Tibial nerve (tissue), 4 donors: ENCODE results near the gene EML2. TPM values are rescaled to one million over a fixed set of nuclear protein-coding genes. Genes with fewer than 3 reads are reported as not detected.

Experiments used
- DNase-seq, 2 donors: peaks; one replicate each; pipeline ENCODE4 v3.0.0-alpha.2; 2019; ENCODE audit warnings: low spot score in 2 of 2
- H3K27ac ChIP-seq, 4 donors: fragments of 200-600 bp; sonication (generic) in 3 of 4; one replicate each; pipeline ENCODE4 v1.5.1; 2017 to 2019; ENCODE audit warnings: mild to moderate bottlenecking in 1 of 4
- H3K27me3 ChIP-seq, 2 donors: fragments of 200-600 bp; sonication (generic) in 1 of 2; one replicate each; pipeline versions ENCODE4 v1.5.1 to v1.6.0; 2017 to 2019
- H3K36me3 ChIP-seq, 3 donors: fragments of 200-600 bp; sonication (generic); one replicate each; pipeline ENCODE4 v1.5.1; 2018 to 2019
- H3K4me1 ChIP-seq, 4 donors: fragments of 200-600 bp; sonication (generic) in 3 of 4; one replicate each; pipeline ENCODE4 v1.5.1; 2017 to 2019
- H3K4me3 ChIP-seq, 4 donors: fragments of 200-600 bp; sonication (generic) in 3 of 4; one replicate each; pipeline ENCODE4 v1.5.1; 2017 to 2019; ENCODE audit warnings: mild to moderate bottlenecking in 1 of 4, moderate library complexity in 1 of 4
- H3K9me3 ChIP-seq, 4 donors: fragments of 200-600 bp; sonication (generic) in 3 of 4; one replicate each; pipeline ENCODE4 v1.5.1; 2017 to 2019
- CTCF ChIP-seq, 5 experiments: fragments of 200-600 bp in 3 of 5; fragments of 450-650 bp in 2 of 5; sonication (generic) in 3 of 5; IDR thresholded peaks; one replicate each; pipeline ENCODE4 v1.5.1; 2016 to 2019; ENCODE audit warnings: antibody characterized with exemption in 5 of 5, mild to moderate bottlenecking in 3 of 5, moderate library complexity in 2 of 5
- EP300 ChIP-seq, 2 donors: sonication (generic); formaldehyde crosslinking; IDR thresholded peaks; one replicate each; pipeline ENCODE4 v1.6.1; 2017; ENCODE audit warnings: antibody characterized with exemption in 2 of 2, mild to moderate bottlenecking in 1 of 2
- POLR2A ChIP-seq, 2 donors: fragments of 450-650 bp; IDR thresholded peaks; one replicate each; pipeline ENCODE4 v1.6.1; 2017; ENCODE audit warnings: antibody characterized with exemption in 2 of 2, mild to moderate bottlenecking in 2 of 2, moderate library complexity in 2 of 2
- WGBS, 2 donors: methylation state at CpG; one replicate each; pipeline ENCODE4 v1.1.5; 2018; 5-methylcytosine and 5-hydroxymethylcytosine counted together
- total RNA-seq, 4 donors: library from RNA; depleted of rRNA; stranded (reverse); fragments of >200 nt; gene quantifications; one replicate each; pipeline ENCODE4 v1.1.0, GENCODE V29; 2016

Gene EML2
- total RNA-seq, 4 donors from 2014 or later: 21.0 to 57.1 (median 25.0) TPM

DNA sequence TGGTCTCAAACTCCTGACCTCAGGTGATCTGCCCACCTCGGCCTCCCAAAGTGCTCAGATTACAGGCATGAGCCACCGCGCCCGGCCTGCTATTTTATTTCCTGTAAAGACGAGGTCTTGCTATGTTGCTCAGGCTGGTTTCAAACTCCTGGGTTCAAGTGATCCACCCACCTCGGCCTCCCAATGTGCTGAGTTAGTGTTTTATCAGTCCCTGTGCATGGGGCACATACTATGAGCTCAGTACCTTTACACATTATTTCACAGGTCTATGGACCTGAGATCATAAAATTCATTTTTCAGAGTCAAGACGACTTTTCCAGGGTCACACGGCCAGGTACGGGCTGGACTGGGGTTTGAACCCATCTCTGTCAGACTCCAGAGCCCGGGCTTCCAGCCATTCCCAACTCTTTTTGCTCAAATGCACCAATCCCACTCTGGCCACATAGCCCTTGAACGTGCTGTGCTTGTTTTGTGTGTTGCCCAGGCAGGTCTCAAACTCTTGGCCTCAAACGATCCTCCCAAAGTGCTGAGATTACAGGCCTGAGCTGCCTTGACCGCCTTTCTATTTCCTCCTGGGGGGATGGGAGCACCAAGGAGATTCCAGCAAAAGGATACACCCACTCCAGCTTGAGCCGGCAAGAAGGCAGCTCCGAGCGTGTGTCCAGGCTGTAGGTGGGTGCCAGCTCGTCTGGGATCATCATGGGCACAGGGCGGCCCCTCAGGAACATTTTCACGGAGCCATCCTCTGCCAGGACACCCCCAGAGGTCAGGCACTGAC, 1.1 kb downstream of the EML2 start:
- peak overlapping the region in 2 of 4 donors; percentile 57 to 76 for H3K27ac ChIP-seq
- peaks cover 0 to 5% (median 0%) of the 10 kb centered on the region in 3 donors for H3K36me3 ChIP-seq
- WGBS, 2 donors: 60 to 63% methylated on average over 19 of the region's 19 CpGs
- DNase-seq: no peak
- no peaks in the 10 kb centered on the region for H3K9me3 ChIP-seq
- H3K4me3 ChIP-seq: peak overlapping the region in 2 of 4 donors; percentile 58 to 75
- TF ChIP-seq CTCF (IDR thresholded peaks at IDR 0.05) (no peak), EP300 (IDR thresholded peaks at IDR 0.05) (no peak)
- peaks cover 0 to under 1% of the 10 kb centered on the region in 2 donors for H3K27me3 ChIP-seq
- H3K4me1 ChIP-seq: peaks cover 0 to 47% (median 17%) of the 10 kb centered on the region in 4 donors

DNA sequence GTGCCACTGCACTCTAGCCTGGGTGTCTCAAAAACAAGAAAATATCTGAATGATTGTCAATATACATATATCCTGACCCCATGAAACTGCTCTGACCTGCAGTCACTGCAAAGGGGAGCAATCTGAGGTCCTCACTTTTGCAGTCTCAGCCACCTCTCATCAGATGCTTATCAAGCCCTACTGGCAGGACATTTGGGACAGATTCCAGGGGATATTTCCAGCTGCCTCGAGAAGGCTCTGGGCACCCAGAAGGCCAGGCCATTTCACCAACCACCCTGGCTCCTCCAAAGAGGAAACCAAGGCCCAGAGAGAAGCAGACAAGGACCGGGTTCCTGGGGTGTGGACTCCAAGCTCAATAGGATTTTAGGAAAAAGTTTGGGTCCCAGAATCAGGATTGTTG, 2.3 kb downstream of the EML2 start:
- Histone ChIP-seq H3K27ac (no peak overlapping the region), H3K36me3 (peaks cover 0 to 5% (median 0%) of the 10 kb centered on the region in 3 donors), H3K27me3 (no peaks in the 10 kb centered on the region), H3K9me3 (no peaks in the 10 kb centered on the region), H3K4me3 (no peak overlapping the region), H3K4me1 (peaks cover 0 to 42% (median 9%) of the 10 kb centered on the region in 4 donors)
- DNase-seq: no peak
- 68 to 69% methylated on average over 2 of the region's 2 CpGs for WGBS, 2 donors
- TF ChIP-seq POLR2A (IDR thresholded peaks at IDR 0.05) (no peak), CTCF (IDR thresholded peaks at IDR 0.05) (no peak), EP300 (IDR thresholded peaks at IDR 0.05) (no peak)

GRCh38 chr19:45636275-45636674, 2.9 kb downstream of the EML2 start:
- Histone ChIP-seq H3K9me3 (no peaks in the 10 kb centered on the region), H3K27me3 (no peaks in the 10 kb centered on the region), H3K4me3 (no peak overlapping the region), H3K4me1 (peaks cover 0 to 35% (median 6%) of the 10 kb centered on the region in 4 donors), H3K27ac (no peak overlapping the region), H3K36me3 (peaks cover 0 to 5% (median 0%) of the 10 kb centered on the region in 3 donors)
- DNase-seq: no peak
- TF ChIP-seq CTCF (IDR thresholded peaks at IDR 0.05) (no peak), POLR2A (IDR thresholded peaks at IDR 0.05) (no peak), EP300 (IDR thresholded peaks at IDR 0.05) (no peak)
- WGBS, 2 donors: 97 to 100% methylated on average over 1 of the region's 1 CpG

GRCh38 chr19:45632468-45633196, 6.6 kb downstream of the EML2 start:
- DNase-seq: peak in 1 of 2 donors; percentile 18
- Histone ChIP-seq H3K27me3 (no peaks in the 10 kb centered on the region), H3K27ac (peak overlapping the region in 2 of 4 donors; percentile 1 to 17), H3K4me1 (peaks cover 0 to 6% (median 0%) of the 10 kb centered on the region in 4 donors), H3K9me3 (no peaks in the 10 kb centered on the region), H3K36me3 (peaks cover 0 to 27% (median 0%) of the 10 kb centered on the region in 3 donors), H3K4me3 (no peak overlapping the region)
- TF ChIP-seq EP300 (IDR thresholded peaks at IDR 0.05) (no peak), CTCF (IDR thresholded peaks at IDR 0.05) (no peak), POLR2A (IDR thresholded peaks at IDR 0.05) (no peak)
- WGBS, 2 donors: 39 to 41% methylated on average over 21 to 27 of the region's 27 CpGs

DNA sequence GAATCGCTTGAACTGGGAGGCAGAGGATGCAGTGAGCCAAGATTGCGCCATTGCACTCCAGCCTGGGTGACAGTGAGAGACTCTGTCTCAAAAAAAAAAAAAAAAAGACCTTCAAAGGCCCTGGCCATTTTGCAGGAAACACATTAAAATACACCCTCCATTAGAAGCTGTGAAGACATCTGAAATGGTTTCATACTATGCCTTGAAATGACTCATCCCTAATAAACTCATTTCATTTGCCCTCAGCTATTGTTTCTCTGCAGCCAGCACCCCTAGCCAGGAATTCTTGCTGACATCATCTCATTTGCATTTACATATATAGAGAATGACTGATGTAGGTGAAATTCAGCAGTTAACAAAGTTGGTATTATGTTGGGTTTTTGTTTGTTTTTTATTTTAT, 8.7 kb downstream of the EML2 start:
- no peak for TF ChIP-seq CTCF (IDR thresholded peaks at IDR 0.05)
- TF ChIP-seq EP300 (IDR thresholded peaks at IDR 0.05): no peak
- no peak for TF ChIP-seq POLR2A (IDR thresholded peaks at IDR 0.05)
- Histone ChIP-seq H3K9me3 (no peaks in the 10 kb centered on the region), H3K36me3 (peaks cover 0 to 42% (median 0%) of the 10 kb centered on the region in 3 donors), H3K27ac (no peak overlapping the region), H3K4me1 (peaks cover 0 to 6% (median 0%) of the 10 kb centered on the region in 4 donors), H3K27me3 (no peaks in the 10 kb centered on the region), H3K4me3 (no peak overlapping the region)
- WGBS, 2 donors: 86 to 87% methylated on average over 2 of the region's 2 CpGs
- no peak for DNase-seq
